Measurements from ENCODE around the gene HM13. TPM values are rescaled to one million over a fixed set of nuclear protein-coding genes. Genes with fewer than 3 reads are reported as not detected.
A peak's percentile ranks its signal among the peaks of the same experiment; 100 is the strongest.

HM13 gene
- total and polyA plus RNA-seq, 2 of the 13 experiments (the other 11 are each of a cell fraction or from before 2014, with no cell fraction given): 118 to 243 TPM

DNA sequence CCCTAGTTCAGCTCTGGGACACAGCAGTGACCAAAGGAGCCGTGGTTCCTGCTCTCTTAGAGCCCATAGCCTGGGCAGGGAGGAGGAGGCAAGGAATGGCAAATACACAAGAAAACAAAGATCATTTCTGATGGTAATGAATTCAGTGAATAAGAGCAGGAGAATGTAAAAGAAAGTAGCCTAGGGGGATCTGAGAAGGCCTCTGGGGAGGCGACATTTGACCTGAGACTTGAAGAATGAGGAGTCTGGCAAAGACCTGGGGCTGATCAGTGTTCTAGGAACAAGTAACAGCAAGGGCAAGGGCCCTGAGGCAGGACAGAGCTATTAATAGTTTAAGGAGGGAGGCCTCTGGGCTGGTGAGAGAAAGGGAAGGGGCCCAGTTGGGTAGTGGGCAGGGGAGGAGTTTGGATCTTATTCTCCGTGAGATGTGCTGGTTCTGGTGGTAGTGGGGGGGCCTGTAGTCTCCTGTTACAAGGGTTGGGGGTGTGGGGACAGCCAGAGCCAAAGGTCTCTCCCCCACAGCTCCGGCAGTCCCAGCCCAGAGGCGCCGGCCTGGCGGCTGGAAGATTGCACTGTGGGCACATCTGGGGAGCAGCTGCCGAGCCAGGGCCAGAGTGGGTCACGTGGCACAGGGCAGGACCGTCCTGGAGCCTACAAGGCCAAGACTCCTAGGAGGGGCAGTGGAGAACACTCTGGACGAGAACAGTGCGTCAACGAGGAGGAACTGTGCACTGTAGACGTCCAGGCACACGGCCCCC, 81.6 kb downstream of the HM13 start (continued):
- TF ChIP-seq MAFG (CRISPR knock-in tag; IDR thresholded peaks at IDR 0.05): no peak
- TF ChIP-seq MEF2D (CRISPR knock-in tag; IDR thresholded peaks at IDR 0.05): peak; percentile 75; the same call in 1 of the 2 replicates
- TF ChIP-seq CCAR2 (optimal IDR thresholded peaks at IDR 0.05; ENCODE audit: low read depth, low read length): peak; percentile 72
- TF ChIP-seq TFE3 (CRISPR knock-in tag; IDR thresholded peaks at IDR 0.05): peak; percentile 72
- TF ChIP-seq ARNT (IDR thresholded peaks at IDR 0.05): no peak
- TF ChIP-seq, protein P1, sequence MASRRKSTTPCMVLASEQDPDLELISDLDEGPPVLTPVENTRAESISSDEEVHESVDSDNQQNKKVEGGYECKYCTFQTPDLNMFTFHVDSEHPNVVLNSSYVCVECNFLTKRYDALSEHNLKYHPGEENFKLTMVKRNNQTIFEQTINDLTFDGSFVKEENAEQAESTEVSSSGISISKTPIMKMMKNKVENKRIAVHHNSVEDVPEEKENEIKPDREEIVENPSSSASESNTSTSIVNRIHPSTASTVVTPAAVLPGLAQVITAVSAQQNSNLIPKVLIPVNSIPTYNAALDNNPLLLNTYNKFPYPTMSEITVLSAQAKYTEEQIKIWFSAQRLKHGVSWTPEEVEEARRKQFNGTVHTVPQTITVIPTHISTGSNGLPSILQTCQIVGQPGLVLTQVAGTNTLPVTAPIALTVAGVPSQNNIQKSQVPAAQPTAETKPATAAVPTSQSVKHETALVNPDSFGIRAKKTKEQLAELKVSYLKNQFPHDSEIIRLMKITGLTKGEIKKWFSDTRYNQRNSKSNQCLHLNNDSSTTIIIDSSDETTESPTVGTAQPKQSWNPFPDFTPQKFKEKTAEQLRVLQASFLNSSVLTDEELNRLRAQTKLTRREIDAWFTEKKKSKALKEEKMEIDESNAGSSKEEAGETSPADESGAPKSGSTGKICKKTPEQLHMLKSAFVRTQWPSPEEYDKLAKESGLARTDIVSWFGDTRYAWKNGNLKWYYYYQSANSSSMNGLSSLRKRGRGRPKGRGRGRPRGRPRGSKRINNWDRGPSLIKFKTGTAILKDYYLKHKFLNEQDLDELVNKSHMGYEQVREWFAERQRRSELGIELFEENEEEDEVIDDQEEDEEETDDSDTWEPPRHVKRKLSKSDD (CRISPR knock-in tag; IDR thresholded peaks at IDR 0.05; ENCODE audit: low read depth): no peak
- TF ChIP-seq, protein P2, sequence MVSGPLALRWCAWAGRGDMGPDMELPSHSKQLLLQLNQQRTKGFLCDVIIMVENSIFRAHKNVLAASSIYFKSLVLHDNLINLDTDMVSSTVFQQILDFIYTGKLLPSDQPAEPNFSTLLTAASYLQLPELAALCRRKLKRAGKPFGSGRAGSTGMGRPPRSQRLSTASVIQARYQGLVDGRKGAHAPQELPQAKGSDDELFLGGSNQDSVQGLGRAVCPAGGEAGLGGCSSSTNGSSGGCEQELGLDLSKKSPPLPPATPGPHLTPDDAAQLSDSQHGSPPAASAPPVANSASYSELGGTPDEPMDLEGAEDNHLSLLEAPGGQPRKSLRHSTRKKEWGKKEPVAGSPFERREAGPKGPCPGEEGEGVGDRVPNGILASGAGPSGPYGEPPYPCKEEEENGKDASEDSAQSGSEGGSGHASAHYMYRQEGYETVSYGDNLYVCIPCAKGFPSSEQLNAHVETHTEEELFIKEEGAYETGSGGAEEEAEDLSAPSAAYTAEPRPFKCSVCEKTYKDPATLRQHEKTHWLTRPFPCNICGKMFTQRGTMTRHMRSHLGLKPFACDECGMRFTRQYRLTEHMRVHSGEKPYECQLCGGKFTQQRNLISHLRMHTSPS (CRISPR knock-in tag; IDR thresholded peaks at IDR 0.05; ENCODE audit: low read depth): peak; percentile 97
- peak; percentile 85 for TF ChIP-seq ARNTL (CRISPR knock-in tag; IDR thresholded peaks at IDR 0.05)
- no peak for TF ChIP-seq ZNF24 (IDR thresholded peaks at IDR 0.05)
- 0 out of 2 replicates have a peak, but pooled peaks have one; percentile 82 for TF ChIP-seq MTERF4 (CRISPR knock-in tag; IDR thresholded peaks at IDR 0.05)
- TF ChIP-seq ZNF496 (CRISPR knock-in tag; IDR thresholded peaks at IDR 0.05; ENCODE audit: insufficient replicate concordance): no peak
- peak; percentile 59 for TF ChIP-seq HNRNPLL (IDR thresholded peaks at IDR 0.05; ENCODE audit: low read depth, low read length, poor library complexity, severe bottlenecking)
- TF ChIP-seq ZNF430 (CRISPR knock-in tag; IDR thresholded peaks at IDR 0.05): peak; percentile 68; the same call in 1 of the 2 replicates
- TF ChIP-seq BRD4 (CRISPR knock-in tag; IDR thresholded peaks at IDR 0.05): peak; percentile 81
- TF ChIP-seq ZNF747 (CRISPR knock-in tag; IDR thresholded peaks at IDR 0.05; ENCODE audit: borderline replicate concordance): no peak; the same call in 1 of the 2 replicates
- no peak; the same call in 1 of the 2 replicates for TF ChIP-seq ZBTB26 (CRISPR knock-in tag; IDR thresholded peaks at IDR 0.05; ENCODE audit: borderline replicate concordance)
- peak; percentile 40 for TF ChIP-seq KMT2A (CRISPR knock-in tag; IDR thresholded peaks at IDR 0.05)
- peak; percentile 73; the same call in 1 of the 2 replicates for TF ChIP-seq KMT2B (CRISPR knock-in tag; IDR thresholded peaks at IDR 0.05)
- TF ChIP-seq FOXK2 (IDR thresholded peaks at IDR 0.05): no peak
- 0 out of 2 replicates have a peak, but pooled peaks have one; percentile 61 for TF ChIP-seq ZNF354B (CRISPR knock-in tag; IDR thresholded peaks at IDR 0.05)
- no peak for TF ChIP-seq SUZ12 (IDR thresholded peaks at IDR 0.05; ENCODE audit: low read depth, low read length)
- TF ChIP-seq HMGA1 (CRISPR knock-in tag; conservative IDR thresholded peaks at IDR 0.05): no peak

All from HepG2 (cell line).